SK-N-MC (cell line): ENCODE measurements around the gene WWC1.

Experiments
- EZH2 ChIP-seq: fragments of 200-600 bp; sonication (generic); IDR thresholded peaks from one replicate; pipeline ENCODE4 v1.6.1; 2017; ENCODE audit warnings: antibody characterized with exemption
- POLR2AphosphoS5 ChIP-seq: IDR thresholded peaks from 2 replicates; pipeline ENCODE4 v1.6.1; 2012; ENCODE audit warnings: mild to moderate bottlenecking, low read depth, low read length, borderline replicate concordance

DNA sequence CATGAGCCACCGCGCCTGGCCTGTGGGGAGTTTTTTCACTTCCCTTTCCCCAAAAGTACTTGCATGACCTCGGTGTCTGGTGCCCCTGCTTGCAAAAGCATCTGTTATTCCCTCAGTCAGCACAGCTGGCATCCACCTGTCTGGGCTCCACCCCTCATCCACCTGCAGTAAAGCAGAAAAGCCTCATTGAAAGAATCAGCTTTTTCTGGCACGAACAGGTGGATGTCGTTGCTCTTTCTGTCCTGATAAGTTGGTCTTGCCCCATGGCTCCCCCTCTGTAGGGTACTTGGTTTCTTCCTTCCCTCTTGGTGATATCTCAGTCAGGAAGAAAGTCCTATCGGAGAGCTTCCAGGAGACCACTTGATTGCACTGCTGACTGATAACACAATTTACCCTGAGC lies 37.4 kb downstream of the WWC1 start:
- TF ChIP-seq POLR2AphosphoS5 (no peak), EZH2 (no peak)
